Upper lobe of left lung (tissue), 6 donors: ENCODE measurements around the gene FOXP4. TPM values are rescaled to one million over a fixed set of nuclear protein-coding genes. Genes with fewer than 3 reads are reported as not detected.
A peak's percentile ranks its signal among the peaks of the same experiment; 100 is the strongest.

ENCODE experiments used
- ATAC-seq, 2 donors: fragments of 200-7000 bp; cut with Tn5 transposase; one replicate each; pipeline ENCODE4 v1.9.1; 2022; ENCODE audit warnings: mild to moderate bottlenecking in 2 of 2, moderate library complexity in 2 of 2; ENCODE audit not compliant: low FRiP score in 2 of 2
- DNase-seq, 2 donors: peaks; one replicate each; pipeline ENCODE4 v3.0.0-alpha.2; 2019 to 2020
- H3K27ac ChIP-seq, 4 donors: fragments of 200-600 bp; sonication (generic); one replicate each; pipeline ENCODE4 v1.5.1; 2016 to 2019
- H3K27me3 ChIP-seq, 4 donors: fragments of 200-600 bp; sonication (generic); one replicate each; pipeline ENCODE4 v1.5.1; 2017 to 2019
- H3K36me3 ChIP-seq, 4 donors: fragments of 200-600 bp; sonication (generic); one replicate each; pipeline ENCODE4 v1.5.1; 2016 to 2019
- H3K4me1 ChIP-seq, 4 donors: fragments of 200-600 bp; sonication (generic); one replicate each; pipeline ENCODE4 v1.5.1; 2018 to 2019
- H3K4me3 ChIP-seq, 4 donors: fragments of 200-600 bp; sonication (generic); one replicate each; pipeline ENCODE4 v1.5.1; 2017 to 2019; ENCODE audit warnings: mild to moderate bottlenecking in 2 of 4, moderate library complexity in 1 of 4
- H3K9me3 ChIP-seq, 4 donors: fragments of 200-600 bp; sonication (generic); one replicate each; pipeline ENCODE4 v1.5.1; 2018 to 2019
- EP300 ChIP-seq, 4 donors: sonication (generic); formaldehyde crosslinking; IDR thresholded peaks; one replicate each; pipeline ENCODE4 v1.5.1; 2017; ENCODE audit warnings: antibody characterized with exemption in 4 of 4, control low read depth in 2 of 4
- POLR2A ChIP-seq, 4 donors: fragments of 450-650 bp; IDR thresholded peaks; one replicate each; pipeline ENCODE4 v1.5.1; 2016 to 2017; ENCODE audit warnings: antibody characterized with exemption in 4 of 4, mild to moderate bottlenecking in 2 of 4
- POLR2AphosphoS5 ChIP-seq, 2 donors: sonication (generic); formaldehyde crosslinking; IDR thresholded peaks; one replicate each; pipeline ENCODE4 v1.5.1; 2017; ENCODE audit warnings: antibody characterized with exemption in 2 of 2
- WGBS, 2 donors: methylation state at CpG; one replicate each; pipeline ENCODE4 v1.1.5; 2017 to 2018; 5-methylcytosine and 5-hydroxymethylcytosine counted together
- total RNA-seq, 6 donors: library from RNA; depleted of rRNA in 4 of 6; stranded (reverse); fragments of >200 nt in 4 of 6; gene quantifications; one replicate each; pipeline versions ENCODE4 v1.1.0 to v1.2.1, GENCODE V29; 2016 to 2021
- TF ChIP-seq, protein P1 (sequence below), 6 experiments: fragments of 450-650 bp in 4 of 6; fragments of 200-600 bp in 2 of 6; sonication (generic) in 2 of 6; IDR thresholded peaks; one replicate each; pipeline ENCODE4 v1.5.1; 2016 to 2019; ENCODE audit warnings: antibody characterized with exemption in 6 of 6
- donor health status: DM: no; HTN: no; CAD: no; lungs with moderate emphysema.
- donor health status: DM: no; HTN: yes; CAD: no; lungs with severe emphysema.

The FOXP4 gene
- total RNA-seq, 6 donors from 2014 or later, result 21.0 to 52.2 (median 27.7) TPM

DNA sequence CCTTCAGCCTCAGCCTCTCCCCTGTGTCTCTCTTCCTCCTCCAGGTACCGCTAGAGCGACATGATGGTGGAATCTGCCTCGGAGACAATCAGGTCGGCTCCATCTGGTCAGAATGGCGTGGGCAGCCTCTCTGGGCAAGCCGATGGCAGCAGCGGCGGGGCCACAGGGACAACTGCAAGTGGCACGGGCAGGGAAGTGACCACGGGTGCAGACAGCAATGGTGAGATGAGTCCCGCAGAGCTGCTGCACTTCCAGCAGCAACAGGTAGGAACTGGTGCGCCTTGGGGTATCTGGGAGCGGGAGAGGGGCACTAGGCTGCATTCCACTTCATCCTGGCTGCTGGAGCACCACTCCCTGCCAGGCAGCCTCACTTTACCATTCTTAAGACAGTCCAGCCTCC, 19.5 kb downstream of the FOXP4 start:
- ATAC-seq (no peak), DNase-seq (peak in 1 of 2 donors; percentile 37)
- H3K9me3 ChIP-seq, result no peaks in the 10 kb centered on the region

DNA sequence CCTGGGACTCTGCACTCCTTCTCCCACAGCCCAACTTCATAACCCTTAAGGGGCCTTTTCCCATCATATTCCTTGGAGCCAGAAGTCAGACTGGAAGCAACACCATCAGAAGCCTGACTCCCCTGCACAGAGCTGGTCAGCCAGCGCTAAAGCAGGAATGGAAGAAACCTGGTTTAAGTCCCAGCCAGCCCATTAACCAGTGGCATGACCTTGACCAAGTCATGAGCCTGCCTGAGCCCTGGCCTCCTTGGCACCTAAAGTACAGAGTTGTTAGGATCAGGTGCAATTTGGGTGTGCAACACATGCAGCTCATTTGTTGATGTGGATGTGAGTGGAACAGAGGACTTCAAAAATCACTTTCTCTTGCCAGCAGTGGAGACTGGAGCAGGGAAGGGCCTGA, 20.8 kb downstream of the FOXP4 start:
- no peak overlapping the region for H3K27ac ChIP-seq
- TF ChIP-seq POLR2A (IDR thresholded peaks at IDR 0.05) (no peak), POLR2AphosphoS5 (IDR thresholded peaks at IDR 0.05) (no peak), EP300 (IDR thresholded peaks at IDR 0.05) (no peak)
- TF ChIP-seq, protein P1, sequence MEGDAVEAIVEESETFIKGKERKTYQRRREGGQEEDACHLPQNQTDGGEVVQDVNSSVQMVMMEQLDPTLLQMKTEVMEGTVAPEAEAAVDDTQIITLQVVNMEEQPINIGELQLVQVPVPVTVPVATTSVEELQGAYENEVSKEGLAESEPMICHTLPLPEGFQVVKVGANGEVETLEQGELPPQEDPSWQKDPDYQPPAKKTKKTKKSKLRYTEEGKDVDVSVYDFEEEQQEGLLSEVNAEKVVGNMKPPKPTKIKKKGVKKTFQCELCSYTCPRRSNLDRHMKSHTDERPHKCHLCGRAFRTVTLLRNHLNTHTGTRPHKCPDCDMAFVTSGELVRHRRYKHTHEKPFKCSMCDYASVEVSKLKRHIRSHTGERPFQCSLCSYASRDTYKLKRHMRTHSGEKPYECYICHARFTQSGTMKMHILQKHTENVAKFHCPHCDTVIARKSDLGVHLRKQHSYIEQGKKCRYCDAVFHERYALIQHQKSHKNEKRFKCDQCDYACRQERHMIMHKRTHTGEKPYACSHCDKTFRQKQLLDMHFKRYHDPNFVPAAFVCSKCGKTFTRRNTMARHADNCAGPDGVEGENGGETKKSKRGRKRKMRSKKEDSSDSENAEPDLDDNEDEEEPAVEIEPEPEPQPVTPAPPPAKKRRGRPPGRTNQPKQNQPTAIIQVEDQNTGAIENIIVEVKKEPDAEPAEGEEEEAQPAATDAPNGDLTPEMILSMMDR (IDR thresholded peaks at IDR 0.05), result no peak
- no peaks in the 10 kb centered on the region for H3K27me3 ChIP-seq
- H3K4me3 ChIP-seq, result no peak overlapping the region
- H3K9me3 ChIP-seq, result no peaks in the 10 kb centered on the region
- DNase-seq, result no peak
- H3K4me1 ChIP-seq, result peaks cover 0 to 32% (median 25%) of the 10 kb centered on the region in 4 donors
- H3K36me3 ChIP-seq, result peaks cover 6 to 24% (median 24%) of the 10 kb centered on the region in 4 donors
- no peak for ATAC-seq
- 100% methylated on average over 1 of the region's 1 CpG for WGBS, 2 donors

More for the DNA sequence above, 19.5 kb downstream of the FOXP4 start:
- no peak overlapping the region for H3K4me3 ChIP-seq
- no peak overlapping the region for H3K27ac ChIP-seq
- peaks cover 3 to 45% (median 30%) of the 10 kb centered on the region in 4 donors for H3K4me1 ChIP-seq
- TF ChIP-seq POLR2AphosphoS5 (IDR thresholded peaks at IDR 0.05) (no peak), EP300 (IDR thresholded peaks at IDR 0.05) (no peak), POLR2A (IDR thresholded peaks at IDR 0.05) (no peak)
- TF ChIP-seq, protein P1 (IDR thresholded peaks at IDR 0.05), result no peak
- WGBS, 2 donors, result 92% methylated on average over 13 of the region's 13 CpGs; no CpG with 5 or more reads in 1 of the 2 donors
- no peaks in the 10 kb centered on the region for H3K27me3 ChIP-seq
- H3K36me3 ChIP-seq, result peaks cover 6 to 24% (median 21%) of the 10 kb centered on the region in 4 donors

DNA sequence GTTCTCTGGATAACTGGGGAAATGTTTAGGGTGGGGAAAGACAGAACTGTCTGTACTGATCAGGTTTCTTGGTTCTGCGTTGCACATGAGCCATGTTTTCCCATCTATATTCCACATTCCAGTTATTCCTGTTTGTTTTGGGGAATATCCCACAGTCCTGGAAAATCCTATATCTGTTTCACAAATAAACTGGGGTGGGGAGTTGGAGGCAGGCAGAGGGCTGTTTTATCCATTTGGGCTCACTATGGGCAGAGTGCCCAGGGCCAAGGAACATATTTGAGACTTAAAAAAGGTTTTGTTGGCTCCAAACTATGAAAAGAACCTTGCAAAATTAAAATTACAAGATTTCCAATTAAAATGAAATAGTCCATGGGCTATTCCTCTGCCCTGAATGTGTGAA, 21.5 kb downstream of the FOXP4 start:
- no peak for ATAC-seq
- Histone ChIP-seq H3K36me3 (peaks cover 6 to 24% (median 24%) of the 10 kb centered on the region in 4 donors), H3K4me3 (no peak overlapping the region), H3K27ac (peak overlapping the region in 2 of 4 donors; percentile 5 to 74), H3K27me3 (no peaks in the 10 kb centered on the region), H3K9me3 (no peaks in the 10 kb centered on the region), H3K4me1 (peaks cover 0 to 35% (median 22%) of the 10 kb centered on the region in 4 donors)
- WGBS, 2 donors, result 81 to 92% methylated on average over 1 of the region's 1 CpG
- no peak for DNase-seq
- TF ChIP-seq POLR2A (IDR thresholded peaks at IDR 0.05) (no peak), EP300 (IDR thresholded peaks at IDR 0.05) (no peak)
- TF ChIP-seq, protein P1 (IDR thresholded peaks at IDR 0.05), result no peak

DNA sequence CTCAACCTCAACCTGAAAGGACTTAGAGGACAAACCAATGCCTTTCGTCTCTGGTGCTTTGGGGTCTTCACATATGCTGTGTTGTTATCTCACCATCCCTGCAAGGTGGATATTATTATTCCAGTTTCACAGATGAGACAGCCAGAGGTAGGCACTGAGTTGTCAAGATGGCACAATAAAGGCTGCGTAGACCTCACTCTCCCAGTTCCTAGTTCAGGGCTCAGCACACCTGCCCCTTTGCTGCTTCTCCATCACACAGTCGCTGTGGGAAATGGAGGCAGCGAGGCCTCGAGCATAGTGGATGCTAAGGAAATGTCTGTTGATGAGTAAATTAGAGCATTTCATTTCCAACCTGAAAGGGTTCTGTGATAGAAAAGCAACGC, 22.0 kb downstream of the FOXP4 start:
- no peaks in the 10 kb centered on the region for H3K27me3 ChIP-seq
- H3K27ac ChIP-seq, result peak overlapping the region; percentile 5 to 74 (median 56)
- ATAC-seq (no peak), DNase-seq (no peak)
- peaks cover 0 to 30% (median 20%) of the 10 kb centered on the region in 4 donors for H3K4me1 ChIP-seq
- no peak for TF ChIP-seq POLR2A (IDR thresholded peaks at IDR 0.05)
- TF ChIP-seq POLR2AphosphoS5 (IDR thresholded peaks at IDR 0.05), result no peak
- no peak for TF ChIP-seq EP300 (IDR thresholded peaks at IDR 0.05)
- TF ChIP-seq, protein P1 (IDR thresholded peaks at IDR 0.05), result no peak
- H3K4me3 ChIP-seq, result no peak overlapping the region
- peaks cover 6 to 24% (median 24%) of the 10 kb centered on the region in 4 donors for H3K36me3 ChIP-seq
- no peaks in the 10 kb centered on the region for H3K9me3 ChIP-seq
- WGBS, 2 donors, result 78 to 90% methylated on average over 6 of the region's 6 CpGs
